Activated CD8-positive, alpha-beta memory T cell treated with anti-CD3 and anti-CD28 coated beads for 48 hours (primary cell): ENCODE data around the gene ZNF341.

Experiments used
- DNase-seq, 3 experiments: peaks; one replicate each; pipeline ENCODE4 v3.0.0-alpha.2; 2020; ENCODE audit warnings: low read depth in 2 of 3, low spot score in 2 of 3

ZNF341 gene

DNA sequence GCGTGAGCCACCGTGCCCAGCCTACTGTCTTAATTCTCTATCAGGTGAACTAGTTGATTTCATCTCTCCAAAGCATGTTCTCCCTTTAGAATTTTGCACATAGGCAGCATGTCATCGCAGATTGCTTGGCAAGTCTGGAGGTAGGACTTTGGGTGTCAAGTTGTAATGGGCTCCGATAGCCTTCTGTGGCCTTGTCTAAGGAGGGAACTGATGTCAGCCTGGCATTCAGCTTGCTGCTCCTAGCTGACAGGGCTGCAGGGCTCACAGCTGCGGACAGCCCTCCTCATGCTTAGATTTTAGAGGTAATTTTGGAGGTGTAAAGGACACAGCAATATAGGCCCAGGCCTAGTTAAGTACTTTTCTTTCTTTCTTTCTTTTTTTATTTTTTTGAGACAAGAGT, 90.6 kb downstream of the ZNF341 start:
- no peak for DNase-seq

DNA sequence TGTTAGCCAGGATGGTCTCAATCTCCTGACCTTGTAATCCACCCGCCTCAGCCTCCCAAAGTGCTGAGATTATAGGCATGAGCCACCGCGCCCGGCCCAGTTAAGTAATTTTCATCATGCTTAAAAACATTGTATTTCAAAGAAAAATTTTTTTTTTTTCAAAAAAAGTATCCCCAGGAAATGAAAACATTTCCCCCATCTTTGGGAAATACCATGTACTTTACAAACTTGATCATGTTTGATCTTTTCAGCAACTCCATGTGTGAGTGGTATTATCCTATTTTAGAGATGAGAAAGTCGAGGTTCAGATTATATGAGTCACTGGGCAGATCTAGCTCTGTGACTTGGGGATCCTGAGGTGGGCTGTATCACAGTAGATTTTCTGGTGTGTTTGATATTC, 91.2 kb downstream of the ZNF341 start:
- no peak for DNase-seq

DNA sequence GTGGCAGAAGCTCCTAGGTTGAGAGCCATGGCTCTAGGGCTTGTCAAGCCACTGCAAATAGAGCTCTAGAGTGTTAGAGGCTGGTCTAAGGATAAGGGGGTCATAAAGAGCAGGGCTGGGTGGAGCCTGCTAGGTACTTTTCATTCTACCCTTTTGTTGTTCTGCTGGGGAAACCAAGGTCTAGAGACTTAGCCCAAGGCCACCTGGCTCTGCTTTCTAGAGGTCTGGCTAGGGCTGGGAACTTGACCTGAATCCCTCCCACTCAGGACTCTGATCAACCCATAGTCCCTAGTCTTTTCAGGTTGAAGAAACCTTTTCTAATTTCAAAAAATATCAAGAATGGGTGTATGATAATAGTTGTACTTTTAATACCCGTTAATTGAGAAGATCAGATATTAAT, 93.1 kb downstream of the ZNF341 start:
- no peak for DNase-seq

DNA sequence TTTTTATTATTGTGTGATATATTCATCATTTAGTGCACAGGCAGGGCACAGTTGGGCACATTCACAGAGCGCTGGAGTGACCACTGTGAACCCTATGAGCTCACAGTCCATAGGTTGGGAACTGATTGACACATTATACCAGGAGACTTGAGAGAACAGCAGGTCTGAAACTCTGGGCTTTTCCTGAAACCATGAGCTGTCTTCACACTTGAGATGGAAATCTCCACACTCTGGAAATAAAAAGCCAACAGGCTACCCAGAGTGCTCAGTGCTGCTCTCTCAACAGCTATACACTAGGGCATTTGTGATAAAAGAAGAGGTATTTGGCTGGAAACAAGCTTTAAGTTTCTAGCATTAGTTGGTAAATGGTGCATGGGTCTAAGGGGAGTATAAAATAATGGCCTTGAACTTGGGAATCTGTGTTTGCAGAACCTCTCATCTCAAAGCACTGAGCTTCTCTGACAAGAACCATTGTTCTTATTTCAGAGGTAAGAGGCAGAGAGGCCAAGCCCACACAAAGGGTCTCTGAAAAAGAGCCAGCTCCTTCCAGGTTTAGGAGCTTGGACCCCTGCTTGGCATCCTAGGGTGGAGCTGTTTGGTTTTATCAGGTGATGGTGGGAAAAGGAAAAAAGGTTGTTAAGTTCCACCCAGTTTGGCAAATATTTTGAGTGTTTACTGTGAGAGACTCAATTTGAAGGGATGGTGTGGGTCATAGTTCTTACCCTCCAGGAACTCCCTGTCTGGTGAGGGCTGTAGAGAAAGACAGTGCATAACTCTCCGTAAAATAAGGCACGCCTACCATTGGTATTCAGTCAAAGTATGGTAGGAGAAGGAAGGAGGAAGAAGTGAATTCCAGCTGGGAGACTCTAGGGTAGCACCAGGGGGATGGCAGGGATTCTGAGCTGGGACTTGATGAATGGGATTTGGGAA, 93.8 kb downstream of the ZNF341 start:
- DNase-seq, result no peak

DNA sequence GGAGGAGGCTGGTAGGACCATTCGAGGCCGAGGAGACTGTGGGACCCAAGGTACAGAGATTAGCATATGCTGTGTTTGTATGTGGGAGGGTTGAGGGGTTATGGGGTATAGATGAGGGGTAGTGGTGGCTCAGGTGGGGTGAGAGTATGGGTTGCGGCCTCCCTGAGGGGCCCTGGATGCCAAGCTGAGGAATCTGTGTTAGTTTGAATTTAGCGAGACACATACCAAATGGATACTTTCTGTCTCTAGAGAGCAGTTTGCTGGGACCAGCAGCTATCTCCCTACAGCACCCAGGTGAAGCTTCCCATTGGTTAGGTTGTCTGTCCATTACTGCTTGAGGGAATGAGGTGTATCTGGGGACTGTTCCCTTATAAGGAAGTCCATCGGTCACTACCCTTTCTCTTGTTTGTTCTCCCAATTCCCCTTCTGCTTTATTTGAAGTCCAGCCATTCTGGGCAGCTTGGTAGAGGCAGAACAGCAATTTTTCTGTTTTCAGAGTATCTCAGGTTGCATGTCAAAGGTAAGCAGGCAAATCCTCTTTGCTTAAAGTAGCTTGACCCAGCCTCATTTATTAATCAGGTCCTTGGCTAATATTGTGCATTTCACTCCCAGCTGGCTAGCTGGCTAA, 94.6 kb downstream of the ZNF341 start:
- DNase-seq, result no peak

DNA sequence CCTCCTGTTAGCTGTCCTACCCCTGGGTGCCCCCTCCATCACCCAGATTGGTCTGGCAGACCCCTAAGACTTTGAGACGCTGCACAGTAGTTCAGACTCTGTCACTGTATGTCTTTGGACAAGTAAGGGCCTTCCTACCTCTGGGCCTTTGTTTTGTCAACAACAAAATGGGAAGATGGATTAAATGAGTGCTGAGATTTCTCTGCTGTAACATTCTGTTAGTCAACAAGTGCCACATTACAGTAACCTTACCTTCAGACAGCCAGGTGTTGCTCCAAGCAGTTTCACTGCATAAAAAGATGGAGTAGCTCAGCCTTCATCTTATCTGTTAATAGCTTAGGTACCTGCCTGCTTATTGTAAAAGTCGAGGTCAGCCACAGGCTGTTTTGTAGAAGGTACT, 95.3 kb downstream of the ZNF341 start:
- no peak for DNase-seq

DNA sequence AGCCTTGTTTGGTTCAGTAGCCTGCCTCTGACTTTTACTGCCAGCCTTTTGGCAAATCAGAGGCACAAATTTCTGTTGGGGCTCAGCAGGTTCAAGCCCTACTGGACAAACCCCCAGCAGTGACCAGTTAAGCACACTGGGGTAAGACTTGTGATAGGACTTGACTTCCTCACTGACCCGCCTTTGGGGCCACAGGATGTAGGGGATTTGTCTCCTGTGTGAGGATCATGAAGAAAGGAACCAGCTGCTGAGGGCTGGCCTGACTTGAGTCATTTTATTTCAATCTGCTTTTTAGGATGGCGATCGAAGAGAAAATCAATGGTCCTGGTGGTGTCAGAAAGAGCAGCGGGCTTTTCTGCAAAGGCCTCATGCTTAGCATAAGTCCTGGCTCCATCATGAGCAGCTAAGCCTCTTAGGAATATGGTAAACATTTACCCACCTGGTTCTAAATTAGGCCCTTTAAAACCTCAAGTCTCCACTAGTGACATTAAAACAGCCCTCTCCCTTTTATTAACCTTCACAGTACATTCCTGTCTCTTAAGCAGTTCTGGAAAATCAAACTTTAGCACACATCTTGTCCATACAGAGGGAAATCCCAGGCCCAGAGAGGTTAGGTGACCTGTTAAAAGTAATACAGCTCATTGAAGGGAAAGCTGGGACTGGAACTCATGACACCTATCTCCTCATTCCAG, 96.0 kb downstream of the ZNF341 start:
- no peak for DNase-seq

DNA sequence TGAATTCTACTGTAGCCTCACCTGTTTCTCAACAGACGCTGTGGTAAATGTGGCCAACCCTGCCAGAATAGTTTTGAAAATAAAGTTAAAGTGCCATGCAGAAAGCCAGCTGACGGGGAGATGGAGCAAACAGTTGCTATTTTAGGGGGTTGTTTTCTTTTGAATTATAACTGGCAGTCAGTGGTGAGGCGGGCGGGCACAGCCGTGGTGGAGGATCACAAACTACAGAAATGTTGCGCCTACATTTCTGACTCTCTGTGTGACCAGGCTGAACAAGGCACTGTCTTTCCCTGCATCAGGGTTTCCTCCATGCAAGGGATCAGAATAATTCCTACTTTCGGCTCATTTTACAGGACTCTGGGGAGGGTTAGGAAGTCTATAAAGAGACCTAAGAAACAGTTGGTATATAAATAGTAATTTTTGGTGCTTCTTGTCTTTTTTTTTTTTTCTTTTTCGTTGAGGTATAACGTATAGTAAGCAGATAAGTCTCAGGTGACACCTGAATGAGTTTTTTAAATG, 96.6 kb downstream of the ZNF341 start:
- DNase-seq, result no peak

DNA sequence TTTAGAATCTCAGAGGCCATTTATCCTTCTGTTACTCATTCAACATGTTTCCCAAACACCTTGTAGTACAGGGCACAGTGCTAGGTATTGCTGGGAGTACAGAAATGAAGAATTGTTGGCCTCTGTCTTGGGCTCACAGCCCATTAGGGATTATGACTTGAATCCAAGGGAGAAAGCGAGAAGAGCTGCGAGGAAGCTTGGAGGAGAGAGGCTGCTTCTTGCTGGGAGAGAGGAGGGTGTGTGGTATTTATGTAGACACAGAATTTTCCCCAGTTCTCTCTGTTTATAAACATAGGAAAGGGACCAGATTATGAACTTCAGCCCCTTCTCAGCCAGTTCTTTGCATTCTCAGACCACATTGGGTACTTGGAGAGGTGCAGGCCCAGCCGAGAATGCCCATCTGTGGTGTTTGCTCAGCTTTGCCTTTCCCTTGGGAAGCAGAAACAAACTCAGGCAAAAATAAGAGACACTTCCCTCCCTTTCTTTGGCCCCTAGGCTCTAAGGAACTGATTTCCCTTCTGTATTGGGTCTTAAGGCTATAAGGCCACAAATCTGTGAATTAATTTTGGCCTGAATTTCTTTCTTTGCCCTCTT, 97.3 kb downstream of the ZNF341 start:
- no peak for DNase-seq

DNA sequence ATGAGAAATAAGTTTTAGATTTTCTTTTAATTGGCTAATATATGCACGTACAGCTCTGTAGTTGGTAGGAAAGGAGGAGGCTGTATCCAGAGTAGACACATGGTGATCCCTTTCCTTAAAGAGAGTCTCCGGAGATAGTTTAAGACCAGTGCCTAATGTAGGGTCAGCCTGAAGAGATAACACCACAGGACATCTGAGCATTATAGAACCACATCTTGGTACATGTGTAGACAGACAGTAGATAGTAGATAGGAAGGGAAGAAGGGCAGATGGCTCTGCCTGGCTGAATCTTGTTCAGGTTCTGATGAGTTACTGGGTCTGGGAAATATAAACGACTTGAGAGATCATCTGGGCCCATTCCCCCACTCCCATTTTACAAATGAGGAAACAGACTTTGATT, 97.8 kb downstream of the ZNF341 start:
- no peak for DNase-seq

DNA sequence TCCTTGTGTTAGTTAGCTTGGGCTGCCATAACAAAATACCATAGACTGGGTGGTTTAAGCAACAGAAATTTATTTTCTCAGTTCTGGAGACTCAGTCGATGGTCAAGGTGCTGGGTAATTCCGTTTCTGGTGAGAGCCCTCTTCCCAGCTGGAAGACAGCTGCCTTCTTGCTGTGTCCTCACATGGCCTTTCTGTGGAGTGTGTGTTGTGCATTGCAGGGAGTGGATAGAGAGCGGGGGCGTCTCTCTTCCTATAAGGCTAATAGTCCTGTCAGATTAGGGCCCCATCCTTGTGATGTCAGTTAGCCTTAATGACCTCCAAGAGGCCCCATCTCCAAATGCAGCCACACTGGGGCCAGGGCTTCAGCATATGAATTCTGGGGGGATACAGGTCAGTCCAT, 98.6 kb downstream of the ZNF341 start:
- DNase-seq, result no peak

DNA sequence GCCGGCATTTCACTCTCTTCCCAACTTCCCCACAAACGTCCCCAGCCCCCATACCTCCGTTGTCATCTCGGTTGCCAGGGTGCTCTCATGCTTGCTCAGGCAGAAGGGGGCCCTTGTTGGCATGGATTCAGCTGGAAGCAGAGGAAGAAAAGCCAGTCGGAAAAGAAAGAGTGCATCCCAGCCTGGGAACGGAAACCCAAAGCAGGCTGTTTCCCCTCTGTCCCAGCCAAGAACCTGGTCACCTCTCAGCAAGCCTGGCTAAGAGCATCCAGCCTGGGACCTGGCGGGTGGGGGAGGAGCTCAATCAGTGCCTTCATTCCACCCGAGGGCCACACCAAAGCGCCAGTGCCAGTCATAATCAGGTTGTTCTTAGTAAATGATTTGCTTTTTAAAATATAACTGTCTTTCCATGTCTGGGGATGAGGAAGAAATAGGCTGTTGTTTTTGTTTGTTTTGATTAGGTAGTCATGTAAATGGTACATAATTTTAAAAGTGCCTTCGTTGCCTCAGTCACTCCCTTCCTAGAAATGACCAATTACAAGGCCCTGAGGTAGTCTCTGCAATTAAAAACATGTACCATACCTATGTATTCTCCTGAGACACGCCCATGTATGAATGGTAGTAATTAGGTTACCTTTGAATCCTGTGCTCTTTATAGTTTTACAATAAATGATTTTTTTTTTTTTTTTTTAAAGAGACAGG, 100.5 kb downstream of the ZNF341 start:
- no peak for DNase-seq

DNA sequence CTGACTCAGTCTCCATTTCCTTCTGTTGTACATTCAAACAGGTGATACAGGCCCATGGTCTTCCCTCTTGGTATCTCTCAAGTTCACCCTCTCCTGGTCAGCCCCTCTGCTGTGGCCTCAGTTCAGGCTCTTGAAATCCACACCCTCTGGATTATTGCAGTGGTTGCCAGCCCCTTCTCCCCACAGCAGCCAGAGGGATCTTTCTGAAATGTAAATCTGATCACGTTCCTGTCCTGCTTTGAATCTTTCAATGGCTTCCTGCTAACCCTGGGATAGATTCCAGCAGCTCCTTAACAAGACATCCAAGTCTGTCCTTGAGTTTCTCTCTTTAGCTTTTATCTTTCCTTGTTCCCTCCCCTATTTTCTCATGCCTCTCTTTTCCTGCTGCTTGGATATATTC, 101.5 kb downstream of the ZNF341 start:
- DNase-seq, result no peak

DNA sequence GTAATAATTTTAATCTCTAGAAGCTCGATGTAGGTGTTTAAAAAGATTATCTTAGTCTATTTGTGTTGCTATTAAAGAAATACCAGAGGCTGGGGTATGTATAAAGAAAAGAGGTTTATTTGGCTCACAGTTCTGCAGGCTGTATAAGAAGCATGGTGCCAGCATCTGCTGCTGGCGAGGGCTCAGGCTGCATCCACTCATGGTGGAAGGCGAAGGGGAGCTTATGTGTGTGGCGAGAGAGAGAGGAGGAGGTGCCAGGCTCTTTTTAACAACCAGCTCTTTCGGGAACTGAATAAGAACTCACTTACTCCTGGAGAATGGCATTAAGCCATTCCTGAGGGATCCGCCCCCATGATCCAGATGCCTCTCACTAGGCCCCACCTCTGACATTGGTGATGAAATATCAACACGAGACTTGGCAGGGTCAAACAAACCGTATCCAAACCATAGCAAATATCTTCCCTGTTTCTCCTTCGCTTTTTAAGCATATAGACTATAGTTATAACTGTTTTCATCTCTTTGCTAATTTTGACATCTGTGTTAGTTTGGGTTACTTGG, 103.9 kb downstream of the ZNF341 start:
- DNase-seq, result no peak

DNA sequence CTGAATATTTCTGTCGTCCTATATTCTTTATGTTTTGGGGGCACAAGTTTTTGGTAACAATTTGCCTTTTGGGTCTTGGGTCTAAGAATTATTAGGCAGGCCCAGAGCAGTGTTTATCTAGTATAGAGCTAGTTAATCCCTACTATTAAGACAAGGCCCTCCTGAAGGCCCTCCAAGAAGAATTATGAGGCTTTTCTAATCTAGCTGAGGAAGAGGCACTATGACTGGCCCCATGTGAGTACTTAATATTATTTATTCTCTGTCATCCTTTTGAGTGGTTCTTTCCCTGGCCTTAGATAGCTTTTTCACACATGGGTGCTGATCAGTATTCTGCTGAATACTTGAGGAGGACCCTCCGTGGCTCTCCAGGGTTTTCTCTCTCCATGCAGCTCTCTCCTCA, 104.5 kb downstream of the ZNF341 start:
- no peak for DNase-seq

DNA sequence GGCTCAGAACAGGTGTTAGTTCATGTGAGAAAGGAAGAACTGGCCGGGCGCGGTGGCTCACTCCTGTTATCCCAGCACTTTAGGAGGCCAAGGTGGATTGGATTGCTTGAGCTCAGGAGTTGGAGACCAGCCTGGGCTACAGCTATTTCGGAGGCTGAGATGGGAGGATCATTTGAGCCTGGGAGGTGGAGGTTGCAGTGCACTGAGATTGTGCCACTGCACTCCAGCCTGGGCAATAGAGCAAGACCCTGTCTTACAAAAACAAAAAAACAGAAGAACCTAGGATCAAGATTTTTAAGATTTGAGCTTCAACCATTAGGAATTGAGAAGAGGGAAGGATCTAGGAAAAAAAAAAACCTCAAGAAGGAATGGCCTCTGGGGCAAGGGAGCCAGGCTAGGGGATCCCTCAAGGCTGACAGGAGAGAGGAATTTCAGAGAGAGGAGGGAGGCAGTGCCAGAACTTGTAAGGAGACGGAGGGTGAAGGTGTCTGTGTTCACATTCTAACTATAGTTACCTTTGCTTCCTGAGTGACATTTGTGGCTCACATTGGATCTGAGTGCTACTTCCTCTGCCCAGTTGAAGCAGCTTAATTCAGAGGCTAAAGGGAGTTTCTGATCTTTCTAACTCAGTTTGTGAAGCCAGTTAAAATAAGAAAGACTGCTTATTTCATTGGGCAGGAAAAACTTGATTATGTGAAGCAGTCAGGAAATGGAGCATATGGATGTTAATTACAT, 105.5 kb downstream of the ZNF341 start:
- DNase-seq, result no peak

DNA sequence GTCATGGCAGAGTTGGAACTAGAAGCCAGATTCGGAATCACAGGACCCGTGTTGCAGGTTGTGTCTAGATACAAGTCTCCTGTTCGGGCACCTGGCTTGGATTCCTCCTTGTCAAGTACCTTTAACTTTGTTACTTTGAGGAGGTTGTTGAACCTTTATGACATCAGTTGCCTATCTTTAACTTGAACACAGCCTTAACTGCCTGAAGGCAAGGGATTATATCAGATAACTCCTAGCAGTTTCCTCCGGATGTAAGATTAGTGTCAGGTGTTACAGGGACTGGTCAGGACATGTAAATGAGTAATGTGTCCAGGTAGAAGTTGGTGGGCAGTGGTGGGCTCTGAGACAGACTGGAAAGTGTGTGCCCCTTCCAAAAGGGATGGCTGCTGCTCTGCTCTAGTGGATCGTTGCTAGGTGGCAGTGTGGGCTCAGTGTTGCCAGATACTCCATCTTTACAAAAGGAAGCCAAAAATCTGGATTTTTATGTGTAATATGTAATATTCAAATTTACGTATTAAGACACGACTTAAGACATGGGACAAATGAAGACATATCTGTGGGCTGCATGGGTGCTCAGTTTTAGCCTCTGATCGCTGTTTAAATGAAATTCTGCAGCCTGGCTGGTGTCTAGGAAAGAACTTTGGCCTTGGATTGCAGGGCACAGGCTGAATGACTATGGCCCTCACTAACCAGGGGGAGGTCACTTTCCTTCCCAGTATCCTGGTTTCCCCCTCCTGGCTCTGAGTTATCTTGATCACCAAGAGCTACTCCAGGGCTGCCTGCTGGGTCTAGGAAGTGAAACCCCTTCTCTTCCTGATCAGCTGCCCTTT, 106.5 kb downstream of the ZNF341 start:
- no peak for DNase-seq

DNA sequence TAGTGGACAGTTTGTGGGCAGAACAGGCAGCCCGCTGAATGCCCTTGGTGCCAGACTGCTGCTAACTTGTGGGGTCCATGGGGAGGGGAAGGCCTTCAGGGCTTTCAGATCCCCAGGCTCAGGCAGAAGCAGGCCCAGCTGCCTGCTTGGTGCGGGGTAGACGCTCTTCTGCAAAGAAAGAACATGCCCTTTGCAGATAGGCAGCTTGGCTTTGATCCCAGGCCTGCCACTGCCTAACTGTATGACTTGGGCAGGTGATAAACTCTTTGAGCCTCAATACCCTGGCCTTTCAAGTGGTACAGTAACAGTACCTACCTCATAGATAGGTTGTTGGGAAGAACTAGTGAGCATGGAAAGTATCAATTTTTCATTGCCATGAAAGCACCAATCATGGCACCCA, 107.8 kb downstream of the ZNF341 start:
- DNase-seq, result no peak

DNA sequence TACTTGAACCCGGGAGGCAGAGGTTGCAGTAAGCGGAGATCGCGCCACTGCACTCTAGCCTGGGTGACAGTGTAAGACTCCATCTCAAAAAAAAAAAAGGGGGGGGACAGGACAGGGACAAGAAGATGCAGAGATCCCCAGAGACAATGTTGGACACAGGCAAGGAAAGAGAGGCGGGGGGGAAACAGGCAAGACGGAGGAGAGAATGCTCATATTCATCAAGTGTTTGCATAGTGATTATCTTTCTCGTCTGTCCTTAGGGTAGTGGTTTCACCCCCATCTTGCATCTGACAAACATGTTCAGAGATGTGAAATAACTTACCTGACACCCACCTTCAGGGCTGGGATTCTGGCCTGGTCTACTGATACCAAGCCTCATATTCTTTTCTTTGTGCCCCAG, 108.4 kb downstream of the ZNF341 start:
- no peak for DNase-seq
